DND-41 (cell line): ENCODE measurements around the gene FADS1.

ENCODE experiments used
- CTCF ChIP-seq: IDR thresholded peaks from 2 replicates; pipeline ENCODE4 v1.5.1; 2012; ENCODE audit warnings: borderline replicate concordance, low read length, moderate library complexity, mild to moderate bottlenecking; ENCODE audit not compliant: poor library complexity, severe bottlenecking; ENCODE audit errors: extremely low read depth
- EZH2 ChIP-seq: IDR thresholded peaks from 3 replicates; pipeline ENCODE4 v1.6.1; 2012; ENCODE audit warnings: borderline replicate concordance, low read depth, mild to moderate bottlenecking, moderate library complexity, low read length, inconsistent platforms; ENCODE audit not compliant: severe bottlenecking

GRCh38 chr11:61800331-61801281 is 16.2 kb downstream of the FADS1 start:
- no peak for TF ChIP-seq CTCF
- TF ChIP-seq EZH2, result no peak
